HG03558 (cell line): Measurements from ENCODE around the gene PCDH11Y.
"Not testable (repeated sequence)": the region's sequence is repeated elsewhere in the genome, so short reads cannot be mapped to it uniquely, and the experiment has no call there.

Experiments used
- ATAC-seq: cut with Tn5 transposase; IDR thresholded peaks from one replicate; pipeline ENCODE4 v1.9.1; 2021; ENCODE audit warnings: moderate number of reproducible peaks; ENCODE audit not compliant: unreplicated experiment; ENCODE audit errors: extremely low read depth

The PCDH11Y gene

GRCh38 chrY:5000057-5000456 lies at the start of gene PCDH11Y:
Gene PCDH11Y (plus strand): TSS chrY:5000296. CDS start chrY:5057100, 56,804 bp downstream.
- not testable (repeated sequence) for ATAC-seq

- ATAC-seq: not testable (repeated sequence)
Observed at GRCh38 chrY:4967894-4968293, 32.2 kb upstream of the PCDH11Y start.

DNA sequence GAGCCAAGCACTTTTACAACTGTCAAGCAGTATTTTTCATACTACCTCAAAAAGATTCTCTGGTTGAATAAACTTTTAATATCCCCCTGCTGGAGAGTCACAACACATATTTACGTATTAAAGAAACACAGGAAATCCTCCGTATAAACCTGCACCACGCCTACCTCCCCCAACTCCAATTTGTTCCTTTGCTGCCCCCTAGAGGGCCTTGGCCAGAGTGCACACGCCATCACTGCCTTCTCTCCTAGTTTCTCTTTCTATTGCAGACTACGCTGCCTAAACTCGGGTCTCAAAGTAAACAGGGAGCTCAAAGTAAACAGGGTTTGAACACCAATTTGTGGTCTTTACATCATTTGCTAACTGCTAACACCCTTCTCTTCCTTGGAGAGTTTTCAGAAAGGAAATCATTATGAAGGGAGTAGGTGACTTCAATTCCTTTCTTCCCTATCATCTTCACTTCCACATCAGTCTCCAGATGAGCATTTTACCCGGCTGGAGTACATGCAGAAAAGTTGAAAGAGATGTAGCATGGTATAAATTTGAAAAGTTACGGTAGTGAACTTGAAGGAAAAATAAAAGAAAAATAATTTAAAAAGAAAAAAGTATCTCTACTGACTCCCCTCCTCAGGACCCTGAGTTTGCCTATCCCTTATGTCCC lies 8.2 kb upstream of the PCDH11Y start:
- ATAC-seq: peak; percentile 100

- not testable (repeated sequence) for ATAC-seq
Observed at GRCh38 chrY:4994892-4995291, 5.2 kb upstream of the PCDH11Y start.

- not testable (repeated sequence) for ATAC-seq
Observed at GRCh38 chrY:5002476-5003184, 2.5 kb downstream of the PCDH11Y start.

DNA sequence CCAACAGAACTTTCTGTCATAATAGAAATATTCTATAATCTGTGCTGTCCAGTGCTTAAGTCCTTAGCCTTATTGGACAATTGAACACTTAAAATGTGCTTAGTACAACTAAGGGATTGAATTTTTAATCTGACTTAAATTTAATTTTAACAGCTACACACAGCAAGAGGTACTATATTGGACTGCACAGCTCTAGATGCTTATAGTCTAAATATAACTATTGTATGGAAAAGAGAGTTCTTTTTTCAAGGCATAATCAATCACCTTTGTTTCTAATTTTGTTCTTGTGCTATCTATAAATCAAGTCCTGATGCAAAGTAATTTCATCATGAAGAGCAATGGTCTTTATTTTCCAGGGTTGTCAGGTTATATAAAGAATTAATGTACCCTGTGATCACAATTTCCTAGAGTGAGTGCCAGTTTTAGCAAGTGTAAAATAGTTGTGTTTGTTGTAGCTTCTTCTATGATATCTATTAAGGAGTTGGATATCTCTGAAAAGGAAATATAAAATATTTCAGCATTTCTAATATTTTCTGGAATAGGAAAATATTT lies 39.0 kb downstream of the PCDH11Y start:
- ATAC-seq: not testable (repeated sequence)

- not testable (repeated sequence) for ATAC-seq
Observed at GRCh38 chrY:5083017-5083416, 82.9 kb downstream of the PCDH11Y start.

DNA sequence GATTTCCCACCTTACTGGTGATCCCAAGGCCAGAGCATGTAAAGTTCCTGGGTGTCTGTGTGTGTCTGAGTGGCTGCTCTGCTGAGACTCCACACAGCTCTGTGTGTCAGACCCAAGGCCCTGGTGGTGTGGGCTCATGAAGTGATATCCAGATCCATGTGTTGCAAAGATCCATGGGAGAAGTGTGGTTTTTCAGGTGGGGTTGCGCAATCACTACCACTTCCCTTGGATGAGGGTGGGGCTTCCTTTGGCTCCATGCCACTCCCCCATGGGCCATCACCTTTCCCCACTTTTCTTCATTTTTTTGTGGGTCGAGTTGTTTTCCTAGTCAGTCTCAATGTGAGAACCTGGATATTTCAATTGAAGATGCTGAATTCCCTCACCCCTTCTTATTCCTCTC lies 182.9 kb downstream of the PCDH11Y start:
- ATAC-seq: not testable (repeated sequence)

DNA sequence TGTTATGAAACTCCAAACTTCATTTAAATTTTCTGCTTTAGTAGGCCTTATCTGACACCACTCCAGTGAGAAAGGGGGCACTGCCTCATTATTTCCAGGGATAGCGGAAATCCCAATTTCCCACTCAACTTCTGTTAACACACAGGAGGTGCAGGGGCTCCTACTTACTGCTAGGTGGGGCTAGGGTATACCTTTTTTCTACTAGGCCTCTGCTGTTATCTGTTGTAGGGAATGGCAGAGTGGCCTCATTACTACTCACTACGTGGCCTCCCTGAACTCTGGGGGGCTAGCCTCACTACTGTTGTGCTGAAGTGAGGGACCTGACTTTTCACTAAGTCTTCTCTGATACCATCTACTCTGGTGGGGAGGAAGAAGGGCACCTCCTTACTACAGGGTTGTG lies 215.0 kb downstream of the PCDH11Y start:
- ATAC-seq: not testable (repeated sequence)

- ATAC-seq: not testable (repeated sequence)
Observed at GRCh38 chrY:5324931-5325330, 324.8 kb downstream of the PCDH11Y start.

DNA sequence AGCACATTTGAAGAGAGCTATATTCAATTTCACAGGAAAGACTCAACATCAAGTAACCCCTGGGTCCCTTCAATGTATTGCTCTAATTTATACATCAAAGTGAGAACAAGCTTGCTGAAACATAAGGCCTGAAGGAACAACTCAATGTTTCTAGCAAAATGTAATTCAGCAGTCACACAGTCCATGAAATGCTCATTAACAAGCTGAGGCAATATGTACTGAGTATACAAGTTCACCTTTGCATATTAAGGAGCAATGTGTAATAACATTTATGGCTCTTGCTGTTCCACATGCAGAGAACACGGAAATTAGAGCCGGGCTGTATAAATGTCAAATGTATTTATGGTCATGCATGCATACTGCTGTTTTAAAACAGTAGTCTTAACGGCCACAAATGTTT lies 342.1 kb downstream of the PCDH11Y start:
- not testable (repeated sequence) for ATAC-seq

DNA sequence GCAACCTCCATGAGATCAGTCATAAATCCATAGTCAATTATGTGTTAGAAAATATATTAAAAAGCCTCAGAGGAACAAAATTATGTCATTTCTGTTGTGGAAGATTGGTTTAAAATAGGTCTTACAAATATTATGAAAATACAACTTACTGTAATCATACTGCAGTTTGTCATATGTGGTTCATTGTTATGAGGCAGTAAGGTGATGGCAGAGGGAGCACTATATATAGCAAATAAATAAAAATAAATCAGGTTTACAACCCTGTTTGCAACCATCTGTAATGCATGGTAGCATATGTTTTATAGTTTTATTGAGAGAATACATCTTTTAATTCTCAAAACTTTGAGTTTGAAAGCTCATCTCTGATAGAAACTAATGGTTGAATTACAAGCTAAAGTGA lies 543.6 kb downstream of the PCDH11Y start:
- ATAC-seq: not testable (repeated sequence)

DNA sequence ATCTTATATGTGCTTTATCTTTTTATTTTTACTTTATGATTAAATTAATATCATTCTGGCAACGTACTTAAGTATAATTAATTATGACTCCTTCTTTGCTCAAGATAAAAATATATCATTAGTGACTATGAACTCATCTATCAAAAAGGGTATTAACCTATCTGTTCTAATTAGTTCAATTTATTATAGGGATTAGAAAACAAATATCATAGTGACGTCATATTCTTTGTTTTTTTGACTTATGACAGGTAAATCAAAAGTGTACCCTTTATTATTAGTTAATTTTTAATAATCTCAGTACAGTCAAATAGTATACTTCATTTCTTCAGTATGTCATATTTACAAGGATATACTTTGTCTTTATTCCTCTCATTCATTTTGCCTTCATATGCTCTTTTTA lies 638.5 kb downstream of the PCDH11Y start:
- not testable (repeated sequence) for ATAC-seq

DNA sequence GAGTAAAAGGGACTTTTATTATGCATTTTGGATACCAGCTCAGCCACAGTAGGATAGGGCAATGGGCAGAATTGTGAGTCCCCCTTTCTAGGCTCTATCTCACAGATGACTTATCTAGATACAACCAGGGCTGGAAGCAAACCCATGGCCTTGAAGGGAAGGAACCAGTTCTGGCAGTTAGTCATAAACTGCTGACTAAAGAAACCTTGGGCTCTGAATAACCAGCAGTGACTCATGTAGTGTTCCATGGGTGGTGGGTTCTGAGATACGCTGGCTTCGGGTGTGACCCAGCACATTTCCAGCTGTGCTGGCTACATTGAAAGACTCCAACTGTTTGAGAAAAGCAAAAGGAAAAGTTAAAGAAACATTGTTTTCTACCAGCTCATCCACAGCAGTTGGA lies 679.2 kb downstream of the PCDH11Y start:
- ATAC-seq: not testable (repeated sequence)

GRCh38 chrY:5708727-5709126 lies 708.6 kb downstream of the PCDH11Y start:
- ATAC-seq: not testable (repeated sequence)

GRCh38 chrY:5709788-5710381 lies 709.8 kb downstream of the PCDH11Y start:
- not testable (repeated sequence) for ATAC-seq

DNA sequence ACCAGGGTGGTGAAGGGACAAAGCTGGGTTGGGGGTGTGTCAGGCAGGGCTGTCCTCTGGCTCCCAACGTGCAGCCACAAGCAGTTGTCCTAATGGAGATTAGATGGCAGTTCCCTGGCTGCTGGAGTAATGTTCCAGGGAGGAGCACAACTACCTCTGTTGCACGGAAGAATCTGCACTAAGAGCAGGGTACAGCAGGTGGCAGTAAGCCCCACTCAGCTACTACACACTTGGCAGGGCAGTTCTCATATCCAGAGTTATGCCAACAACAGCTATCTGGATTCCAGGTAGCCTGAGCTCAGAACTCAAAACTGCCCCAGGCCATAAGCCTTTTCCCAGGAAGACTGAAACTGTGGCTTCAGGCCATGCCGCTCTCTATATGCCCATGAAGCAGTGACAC lies 761.3 kb downstream of the PCDH11Y start:
- ATAC-seq: not testable (repeated sequence)

DNA sequence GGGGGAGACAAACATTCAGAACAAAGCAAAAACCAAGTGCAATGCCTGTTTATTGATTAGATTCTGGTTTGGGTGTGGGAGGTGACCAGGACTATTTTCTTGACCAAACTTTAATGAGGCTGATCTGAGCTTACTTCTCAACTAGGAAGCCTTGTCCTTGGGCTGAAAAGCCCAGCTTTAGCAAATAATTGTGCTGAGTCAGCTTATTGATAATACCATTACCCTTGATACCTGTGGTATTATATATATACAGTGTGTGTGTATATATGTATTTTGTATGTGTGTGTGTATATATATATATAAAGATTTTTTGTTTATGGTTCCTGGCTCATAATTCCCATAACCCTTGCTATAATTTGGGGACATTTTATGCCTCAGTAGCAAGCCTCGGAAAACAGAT lies 776.4 kb downstream of the PCDH11Y start:
- ATAC-seq: not testable (repeated sequence)
